ENCODE measurements around the gene TPK1.

Gene TPK1

GRCh38 chr7:144761493-144761892 is 74.4 kb downstream of the TPK1 start:
- Histone ChIP-seq H4K20me1 (ENCODE audit: insufficient read depth) (no peaks in the 10 kb centered on the region), H3K27me3 (ENCODE audit: insufficient read depth, low read depth) (no peaks in the 10 kb centered on the region; the same call in 1 of the 2 replicates), H3K4me3 (IDR thresholded peaks at IDR 0.05; ENCODE audit: insufficient read depth, low read depth, low read length) (no peak overlapping the region), H3K4me2 (no peak overlapping the region), H3K9ac (no peak overlapping the region), H3K36me3 (ENCODE audit: insufficient read depth) (no peaks in the 10 kb centered on the region; the same call in 1 of the 2 replicates), H3K79me2 (ENCODE audit: insufficient read depth, low read depth) (no peaks in the 10 kb centered on the region), H3K4me1 (ENCODE audit: low read depth, poor library complexity, severe bottlenecking) (no peaks in the 10 kb centered on the region), H2AFZ (ENCODE audit: low read depth) (no peak overlapping the region), H3K27ac (no peak overlapping the region)
- no peak for TF ChIP-seq CTCF (conservative IDR thresholded peaks at IDR 0.05; ENCODE audit: low read depth, low read length)

- TF ChIP-seq CTCF (conservative IDR thresholded peaks at IDR 0.05; ENCODE audit: low read depth, low read length) = no peak
- no peaks in the 10 kb centered on the region; the same call in 1 of the 2 replicates for H3K36me3 ChIP-seq (ENCODE audit: insufficient read depth)
- no peak overlapping the region for H3K9ac ChIP-seq
- no peaks in the 10 kb centered on the region for H3K4me1 ChIP-seq (ENCODE audit: low read depth, poor library complexity, severe bottlenecking)
- no peak overlapping the region for H3K27ac ChIP-seq
- H4K20me1 ChIP-seq (ENCODE audit: insufficient read depth) = no peaks in the 10 kb centered on the region
- H2AFZ ChIP-seq (ENCODE audit: low read depth) = no peak overlapping the region
- H3K4me3 ChIP-seq (IDR thresholded peaks at IDR 0.05; ENCODE audit: insufficient read depth, low read depth, low read length) = no peak overlapping the region
- H3K79me2 ChIP-seq (ENCODE audit: insufficient read depth, low read depth) = no peaks in the 10 kb centered on the region
- no peak overlapping the region for H3K4me2 ChIP-seq
- H3K27me3 ChIP-seq (ENCODE audit: insufficient read depth, low read depth) = no peaks in the 10 kb centered on the region; the same call in 1 of the 2 replicates
Observed at GRCh38 chr7:144759653-144760052, 76.2 kb downstream of the TPK1 start.

GRCh38 chr7:144747936-144748335 is 87.9 kb downstream of the TPK1 start:
- H3K36me3 ChIP-seq (ENCODE audit: insufficient read depth) = no peaks in the 10 kb centered on the region
- H3K4me1 ChIP-seq (ENCODE audit: low read depth, poor library complexity, severe bottlenecking) = no peaks in the 10 kb centered on the region
- no peaks in the 10 kb centered on the region for H3K27me3 ChIP-seq (ENCODE audit: insufficient read depth, low read depth)
- H3K27ac ChIP-seq = no peak overlapping the region
- no peak overlapping the region for H3K9ac ChIP-seq
- no peak overlapping the region for H2AFZ ChIP-seq (ENCODE audit: low read depth)
- no peaks in the 10 kb centered on the region for H3K79me2 ChIP-seq (ENCODE audit: insufficient read depth, low read depth)
- no peak for TF ChIP-seq CTCF (conservative IDR thresholded peaks at IDR 0.05; ENCODE audit: low read depth, low read length)
- H4K20me1 ChIP-seq (ENCODE audit: insufficient read depth) = no peaks in the 10 kb centered on the region
- H3K4me2 ChIP-seq = no peak overlapping the region
- no peak overlapping the region for H3K4me3 ChIP-seq (IDR thresholded peaks at IDR 0.05; ENCODE audit: insufficient read depth, low read depth, low read length)

- no peaks in the 10 kb centered on the region for H4K20me1 ChIP-seq (ENCODE audit: insufficient read depth)
- H3K79me2 ChIP-seq (ENCODE audit: insufficient read depth, low read depth) = no peaks in the 10 kb centered on the region
- no peak overlapping the region for H3K27ac ChIP-seq
- H3K4me3 ChIP-seq (IDR thresholded peaks at IDR 0.05; ENCODE audit: insufficient read depth, low read depth, low read length) = no peak overlapping the region
- no peaks in the 10 kb centered on the region for H3K27me3 ChIP-seq (ENCODE audit: insufficient read depth, low read depth)
- no peaks in the 10 kb centered on the region for H3K36me3 ChIP-seq (ENCODE audit: insufficient read depth)
- TF ChIP-seq CTCF (conservative IDR thresholded peaks at IDR 0.05; ENCODE audit: low read depth, low read length) = peak; percentile 65
- H2AFZ ChIP-seq (ENCODE audit: low read depth) = no peak overlapping the region
- H3K4me1 ChIP-seq (ENCODE audit: low read depth, poor library complexity, severe bottlenecking) = no peaks in the 10 kb centered on the region
- H3K4me2 ChIP-seq = no peak overlapping the region
- no peak overlapping the region for H3K9ac ChIP-seq
Observed at GRCh38 chr7:144738708-144739314, 97.0 kb downstream of the TPK1 start.
